Endothelial cell (in vitro differentiated cells): Measurements from ENCODE around the gene PERM1. TPM values are rescaled to one million over a fixed set of nuclear protein-coding genes. Genes with fewer than 3 reads are reported as not detected.

Source experiments
- DNase-seq: peaks from one replicate; pipeline ENCODE4 v3.0.0; 2021; ENCODE audit warnings: low spot score
- H3K27ac Mint-ChIP-seq: one replicate; pipeline ENCODE4 v1.8.0; 2021; ENCODE audit warnings: mixed read lengths, inconsistent platforms; ENCODE audit not compliant: unreplicated experiment
- H3K27me3 Mint-ChIP-seq: one replicate; pipeline ENCODE4 v1.8.0; 2021; ENCODE audit warnings: mild to moderate bottlenecking, moderate library complexity, mixed read lengths, inconsistent platforms; ENCODE audit not compliant: unreplicated experiment
- H3K36me3 Mint-ChIP-seq: one replicate; pipeline ENCODE4 v1.8.0; 2021; ENCODE audit warnings: mild to moderate bottlenecking, low read depth, mixed read lengths, inconsistent platforms; ENCODE audit not compliant: unreplicated experiment
- H3K4me1 Mint-ChIP-seq: one replicate; pipeline ENCODE4 v1.8.0; 2021; ENCODE audit warnings: mild to moderate bottlenecking, mixed read lengths, inconsistent platforms; ENCODE audit not compliant: unreplicated experiment
- H3K4me3 Mint-ChIP-seq: one replicate; pipeline ENCODE4 v1.8.0; 2021; ENCODE audit warnings: mild to moderate bottlenecking, mixed read lengths, inconsistent platforms; ENCODE audit not compliant: unreplicated experiment
- H3K9me3 Mint-ChIP-seq: one replicate; pipeline ENCODE4 v1.8.0; 2021; ENCODE audit warnings: mixed read lengths, inconsistent platforms; ENCODE audit not compliant: unreplicated experiment
- total RNA-seq: library from RNA; stranded (reverse); fragmentation: NEBNext Ultra II Directional; extraction: Animal tissue kit (Norgen Biotek cat#: 25700); gene quantifications from one replicate; pipeline ENCODE4 v1.2.1, GENCODE V29; 2021; ENCODE audit not compliant: unreplicated experiment
- TF ChIP-seq, protein P1 (sequence below): fragments of 200-600 bp; sonication (generic); IDR thresholded peaks from one replicate; pipeline ENCODE4 v1.5.0; 2021; ENCODE audit warnings: antibody characterized with exemption; ENCODE audit not compliant: unreplicated experiment

PERM1 gene
- total RNA-seq, 1 donor from 2014 or later, result not detected

DNA sequence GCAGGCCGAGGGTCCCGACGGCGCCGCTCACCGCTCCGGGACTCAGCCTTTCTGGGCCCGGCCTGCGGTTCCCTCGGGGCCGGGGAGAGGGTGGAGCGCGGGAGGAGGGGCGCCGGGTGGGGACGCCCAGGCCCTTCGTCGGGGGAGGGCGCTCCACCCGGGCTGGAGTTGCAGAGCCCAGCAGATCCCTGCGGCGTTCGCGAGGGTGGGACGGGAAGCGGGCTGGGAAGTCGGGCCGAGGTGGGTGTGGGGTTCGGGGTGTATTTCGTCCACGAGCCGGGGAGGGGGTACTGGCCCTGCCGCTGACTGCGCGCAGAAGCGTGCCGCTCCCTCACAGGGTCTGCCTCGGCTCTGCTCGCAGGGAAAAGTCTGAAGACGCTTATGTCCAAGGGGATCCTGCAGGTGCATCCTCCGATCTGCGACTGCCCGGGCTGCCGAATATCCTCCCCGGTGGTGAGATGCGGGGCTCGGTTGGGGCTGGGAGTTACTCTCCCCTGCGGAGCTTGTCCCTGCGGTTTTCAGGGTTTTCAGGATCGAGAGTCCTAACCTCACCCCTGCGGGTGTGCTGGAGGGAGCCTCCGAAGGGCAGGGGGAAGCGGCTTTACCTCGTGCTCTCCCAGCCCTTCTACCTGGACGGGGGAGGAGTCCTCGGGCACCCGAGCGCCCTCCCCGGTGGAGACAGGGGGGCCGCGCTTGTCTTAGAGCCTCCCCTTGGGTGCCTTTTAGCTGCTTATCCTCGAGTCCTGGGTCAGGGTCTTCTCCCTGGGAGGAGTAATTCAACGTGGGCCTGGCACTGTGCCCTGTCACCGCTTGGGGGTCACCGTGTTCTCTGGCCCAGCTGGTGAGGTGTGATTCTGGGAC is 56.1 kb downstream of the PERM1 start:
- Mint-ChIP-seq H3K4me1 (no peaks in the 10 kb centered on the region), H3K4me3 (peak overlapping the region; percentile 69), H3K9me3 (no peaks in the 10 kb centered on the region), H3K36me3 (peaks cover 5% of the 10 kb centered on the region), H3K27ac (peak overlapping the region; percentile 18), H3K27me3 (peaks cover 22% of the 10 kb centered on the region)
- no peak for DNase-seq
- TF ChIP-seq, protein P1, sequence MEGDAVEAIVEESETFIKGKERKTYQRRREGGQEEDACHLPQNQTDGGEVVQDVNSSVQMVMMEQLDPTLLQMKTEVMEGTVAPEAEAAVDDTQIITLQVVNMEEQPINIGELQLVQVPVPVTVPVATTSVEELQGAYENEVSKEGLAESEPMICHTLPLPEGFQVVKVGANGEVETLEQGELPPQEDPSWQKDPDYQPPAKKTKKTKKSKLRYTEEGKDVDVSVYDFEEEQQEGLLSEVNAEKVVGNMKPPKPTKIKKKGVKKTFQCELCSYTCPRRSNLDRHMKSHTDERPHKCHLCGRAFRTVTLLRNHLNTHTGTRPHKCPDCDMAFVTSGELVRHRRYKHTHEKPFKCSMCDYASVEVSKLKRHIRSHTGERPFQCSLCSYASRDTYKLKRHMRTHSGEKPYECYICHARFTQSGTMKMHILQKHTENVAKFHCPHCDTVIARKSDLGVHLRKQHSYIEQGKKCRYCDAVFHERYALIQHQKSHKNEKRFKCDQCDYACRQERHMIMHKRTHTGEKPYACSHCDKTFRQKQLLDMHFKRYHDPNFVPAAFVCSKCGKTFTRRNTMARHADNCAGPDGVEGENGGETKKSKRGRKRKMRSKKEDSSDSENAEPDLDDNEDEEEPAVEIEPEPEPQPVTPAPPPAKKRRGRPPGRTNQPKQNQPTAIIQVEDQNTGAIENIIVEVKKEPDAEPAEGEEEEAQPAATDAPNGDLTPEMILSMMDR, result no peak

Other genes with a start within 250 kb of the PERM1 start
- gene SAMD11, start 58.2 kb downstream of the PERM1 start, total RNA-seq, result not detected
- 56.5 TPM for gene NOC2L, start 22.8 kb downstream of the PERM1 start, total RNA-seq
- gene KLHL17, start 21.5 kb downstream of the PERM1 start, total RNA-seq, result 18.7 TPM
- not detected for gene PLEKHN1, start 15.6 kb downstream of the PERM1 start, total RNA-seq
- gene HES4, start 18.0 kb upstream of the PERM1 start, total RNA-seq, result 144 TPM
- gene ISG15, start 31.4 kb upstream of the PERM1 start, total RNA-seq, result 33.3 TPM
- gene AGRN, start 38.0 kb upstream of the PERM1 start, total RNA-seq, result 374 TPM
- gene RNF223, start 92.2 kb upstream of the PERM1 start, total RNA-seq, result not detected
- gene C1orf159, start 134.0 kb upstream of the PERM1 start, total RNA-seq, result 16.6 TPM
- gene TTLL10, start 191.8 kb upstream of the PERM1 start, total RNA-seq, result not detected
- gene TNFRSF18, start 224.5 kb upstream of the PERM1 start, total RNA-seq, result not detected
- 0.80 TPM for gene TNFRSF4, start 232.1 kb upstream of the PERM1 start, total RNA-seq
- gene SDF4, start 249.9 kb upstream of the PERM1 start, total RNA-seq, result 130 TPM